Gastroesophageal sphincter (tissue), 3 donors: ENCODE measurements around the gene IL2RA.

Experiments
- EP300 ChIP-seq: sonication (generic); formaldehyde crosslinking; IDR thresholded peaks from one replicate; pipeline ENCODE4 v1.6.1; 2017; ENCODE audit warnings: antibody characterized with exemption, mild to moderate bottlenecking
- POLR2A ChIP-seq, 2 donors: fragments of 450-650 bp; IDR thresholded peaks; one replicate each; pipeline ENCODE4 v1.6.1; 2017; ENCODE audit warnings: antibody characterized with exemption in 2 of 2, mild to moderate bottlenecking in 2 of 2, moderate library complexity in 1 of 2
- POLR2AphosphoS5 ChIP-seq: sonication (generic); formaldehyde crosslinking; IDR thresholded peaks from one replicate; pipeline ENCODE4 v1.6.1; 2017; ENCODE audit warnings: antibody characterized with exemption
- TF ChIP-seq, protein P1 (sequence below), 4 experiments: fragments of 200-600 bp in 2 of 4; fragments of 450-650 bp in 2 of 4; sonication (generic) in 1 of 4; IDR thresholded peaks; one replicate each; pipeline ENCODE4 v1.5.1; 2017 to 2019; ENCODE audit warnings: antibody characterized with exemption in 4 of 4, mild to moderate bottlenecking in 2 of 4, moderate library complexity in 2 of 4

GRCh38 chr10:6049031-6049400 is 13.2 kb downstream of the IL2RA start:
- no peak for TF ChIP-seq POLR2AphosphoS5
- no peak for TF ChIP-seq POLR2A (IDR thresholded peaks at IDR 0.05)
- TF ChIP-seq, protein P1, sequence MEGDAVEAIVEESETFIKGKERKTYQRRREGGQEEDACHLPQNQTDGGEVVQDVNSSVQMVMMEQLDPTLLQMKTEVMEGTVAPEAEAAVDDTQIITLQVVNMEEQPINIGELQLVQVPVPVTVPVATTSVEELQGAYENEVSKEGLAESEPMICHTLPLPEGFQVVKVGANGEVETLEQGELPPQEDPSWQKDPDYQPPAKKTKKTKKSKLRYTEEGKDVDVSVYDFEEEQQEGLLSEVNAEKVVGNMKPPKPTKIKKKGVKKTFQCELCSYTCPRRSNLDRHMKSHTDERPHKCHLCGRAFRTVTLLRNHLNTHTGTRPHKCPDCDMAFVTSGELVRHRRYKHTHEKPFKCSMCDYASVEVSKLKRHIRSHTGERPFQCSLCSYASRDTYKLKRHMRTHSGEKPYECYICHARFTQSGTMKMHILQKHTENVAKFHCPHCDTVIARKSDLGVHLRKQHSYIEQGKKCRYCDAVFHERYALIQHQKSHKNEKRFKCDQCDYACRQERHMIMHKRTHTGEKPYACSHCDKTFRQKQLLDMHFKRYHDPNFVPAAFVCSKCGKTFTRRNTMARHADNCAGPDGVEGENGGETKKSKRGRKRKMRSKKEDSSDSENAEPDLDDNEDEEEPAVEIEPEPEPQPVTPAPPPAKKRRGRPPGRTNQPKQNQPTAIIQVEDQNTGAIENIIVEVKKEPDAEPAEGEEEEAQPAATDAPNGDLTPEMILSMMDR (IDR thresholded peaks at IDR 0.05): no peak
- TF ChIP-seq EP300: no peak
